HepG2 (cell line): Measurements from ENCODE around the gene CAPN9. TPM values are rescaled to one million over a fixed set of nuclear protein-coding genes. Genes with fewer than 3 reads are reported as not detected.

Source experiments
- ELF4 ChIP-seq: sonication (generic); formaldehyde crosslinking; IDR thresholded peaks from 2 replicates; pipeline ENCODE4 v1.5.0; 2020; ENCODE audit warnings: missing genetic modification reagents, mild to moderate bottlenecking, moderate library complexity, borderline replicate concordance
- FOXJ3 ChIP-seq: sonication (generic); formaldehyde crosslinking; IDR thresholded peaks from 2 replicates; pipeline ENCODE4 v1.4.0; 2020; ENCODE audit warnings: missing genetic modification reagents, mild to moderate bottlenecking, borderline replicate concordance
- HHEX ChIP-seq: IDR thresholded peaks from 2 replicates; pipeline ENCODE4 v1.6.1; 2016; ENCODE audit warnings: control low read depth
- MED13 ChIP-seq: sonication (generic); formaldehyde crosslinking; IDR thresholded peaks from 2 replicates; pipeline ENCODE4 v1.5.0; 2020; ENCODE audit warnings: missing genetic modification reagents
- RBM39 ChIP-seq: fragments of 200-400 bp; formaldehyde crosslinking; IDR thresholded peaks from one replicate; pipeline ENCODE4 v1.6.1; 2018; ENCODE audit warnings: antibody characterized with exemption, mild to moderate bottlenecking, low read depth, low read length; ENCODE audit not compliant: poor library complexity, severe bottlenecking
- REXO4 ChIP-seq: sonication (generic); formaldehyde crosslinking; IDR thresholded peaks from 2 replicates; pipeline ENCODE4 v1.8.0; 2022; ENCODE audit warnings: missing genetic modification reagents, mild to moderate bottlenecking, borderline replicate concordance
- RXRA ChIP-seq: sonication (generic); formaldehyde crosslinking; IDR thresholded peaks from 2 replicates; pipeline ENCODE4 v1.5.1; 2020; ENCODE audit warnings: missing genetic modification reagents
- SALL1 ChIP-seq: sonication (generic); formaldehyde crosslinking; IDR thresholded peaks from 2 replicates; pipeline ENCODE4 v1.8.0; 2022; ENCODE audit warnings: mild to moderate bottlenecking, missing genetic modification reagents
- SETDB1 ChIP-seq: sonication (generic); formaldehyde crosslinking; IDR thresholded peaks from 2 replicates; pipeline ENCODE4 v1.5.1; 2020; ENCODE audit warnings: missing genetic modification reagents, mild to moderate bottlenecking, borderline replicate concordance
- ZFP36L2 ChIP-seq: sonication (generic); formaldehyde crosslinking; IDR thresholded peaks from 2 replicates; pipeline ENCODE4 v1.4.0; 2020; ENCODE audit warnings: missing genetic modification reagents
- ZFY ChIP-seq: sonication (generic); formaldehyde crosslinking; IDR thresholded peaks from 2 replicates; pipeline ENCODE4 v1.4.0; 2020; ENCODE audit warnings: missing genetic modification reagents
- ZNF274 ChIP-seq: sonication (generic); formaldehyde crosslinking; IDR thresholded peaks from 2 replicates; pipeline ENCODE4 v1.5.1; 2020; ENCODE audit warnings: mild to moderate bottlenecking, missing genetic modification reagents
- ZNF280D ChIP-seq: sonication (generic); formaldehyde crosslinking; IDR thresholded peaks from 2 replicates; pipeline ENCODE4 v1.5.1; 2020; ENCODE audit warnings: mild to moderate bottlenecking, missing genetic modification reagents
- ZNF546 ChIP-seq: sonication (generic); formaldehyde crosslinking; conservative IDR thresholded peaks from 2 replicates; pipeline ENCODE4 v1.8.1; 2023; ENCODE audit warnings: mild to moderate bottlenecking, missing genetic modification reagents
- ZNF660 ChIP-seq: sonication (generic); formaldehyde crosslinking; IDR thresholded peaks from 2 replicates; pipeline ENCODE4 v1.5.1; 2020; ENCODE audit warnings: mild to moderate bottlenecking, low read depth, missing genetic modification reagents, borderline replicate concordance
- polyA plus RNA-seq, 8 experiments: library from polyadenylated mRNA; depleted of rRNA in 3 of 8; stranded (reverse) in 7 of 8; unstranded in 1 of 8; fragments of >200 nt; fragmentation: Illumina TruSeq in 4 of 8; extraction: Trizol in 4 of 8; gene quantifications; 2 replicates each; pipeline versions ENCODE4 v1.2.1 to v1.2.3, GENCODE V29; 2011 to 2016; ENCODE audit warnings: low read depth in 4 of 8, missing spikeins in 1 of 8, mixed read lengths in 1 of 8; ENCODE audit not compliant: insufficient read depth in 1 of 8
- total RNA-seq, 5 experiments: library from RNA; depleted of rRNA; stranded (reverse); fragments of >200 nt; fragmentation: Illumina TruSeq; extraction: Trizol; gene quantifications; 2 replicates each; pipeline ENCODE4 v1.2.3, GENCODE V29; 2016; ENCODE audit warnings: low read depth in 1 of 5
- TF ChIP-seq, protein P1 (sequence below): sonication (generic); formaldehyde crosslinking; IDR thresholded peaks from 2 replicates; pipeline ENCODE4 v1.8.1; 2023; ENCODE audit warnings: mild to moderate bottlenecking, missing genetic modification reagents
- TF ChIP-seq, protein P2 (sequence below): sonication (generic); formaldehyde crosslinking; IDR thresholded peaks from 2 replicates; pipeline ENCODE4 v1.4.0; 2020; ENCODE audit warnings: missing genetic modification reagents

Gene CAPN9
- total and polyA plus RNA-seq, 2 of the 13 experiments (the other 11 are each of a cell fraction or from before 2014, with no cell fraction given), result 0.04 to 0.31 TPM

- TF ChIP-seq ZNF546 (CRISPR knock-in tag), result peak; percentile 73; the same call in 1 of the 2 replicates
- TF ChIP-seq RBM39, result peak; percentile 55
- no peak for TF ChIP-seq ELF4
- 0 out of 2 replicates have a peak, but pooled peaks have one; percentile 9 for TF ChIP-seq ZFP36L2 (CRISPR knock-in tag)
- TF ChIP-seq FOXJ3, result peak; percentile 78; the same call in 1 of the 2 replicates
- peak; percentile 87 for TF ChIP-seq MED13
- TF ChIP-seq ZNF274, result no peak; the same call in 1 of the 2 replicates
- TF ChIP-seq REXO4 (CRISPR knock-in tag), result no peak
- peak; percentile 97 for TF ChIP-seq SALL1 (CRISPR knock-in tag)
- TF ChIP-seq, protein P1, sequence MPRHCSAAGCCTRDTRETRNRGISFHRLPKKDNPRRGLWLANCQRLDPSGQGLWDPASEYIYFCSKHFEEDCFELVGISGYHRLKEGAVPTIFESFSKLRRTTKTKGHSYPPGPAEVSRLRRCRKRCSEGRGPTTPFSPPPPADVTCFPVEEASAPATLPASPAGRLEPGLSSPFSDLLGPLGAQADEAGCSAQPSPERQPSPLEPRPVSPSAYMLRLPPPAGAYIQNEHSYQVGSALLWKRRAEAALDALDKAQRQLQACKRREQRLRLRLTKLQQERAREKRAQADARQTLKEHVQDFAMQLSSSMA (CRISPR knock-in tag), result peak; percentile 91
- TF ChIP-seq SETDB1, result no peak
- no peak; the same call in 1 of the 2 replicates for TF ChIP-seq HHEX
- peak; percentile 99 for TF ChIP-seq RXRA (CRISPR knock-in tag)
- TF ChIP-seq ZNF280D, result peak; percentile 78
- TF ChIP-seq, protein P2, sequence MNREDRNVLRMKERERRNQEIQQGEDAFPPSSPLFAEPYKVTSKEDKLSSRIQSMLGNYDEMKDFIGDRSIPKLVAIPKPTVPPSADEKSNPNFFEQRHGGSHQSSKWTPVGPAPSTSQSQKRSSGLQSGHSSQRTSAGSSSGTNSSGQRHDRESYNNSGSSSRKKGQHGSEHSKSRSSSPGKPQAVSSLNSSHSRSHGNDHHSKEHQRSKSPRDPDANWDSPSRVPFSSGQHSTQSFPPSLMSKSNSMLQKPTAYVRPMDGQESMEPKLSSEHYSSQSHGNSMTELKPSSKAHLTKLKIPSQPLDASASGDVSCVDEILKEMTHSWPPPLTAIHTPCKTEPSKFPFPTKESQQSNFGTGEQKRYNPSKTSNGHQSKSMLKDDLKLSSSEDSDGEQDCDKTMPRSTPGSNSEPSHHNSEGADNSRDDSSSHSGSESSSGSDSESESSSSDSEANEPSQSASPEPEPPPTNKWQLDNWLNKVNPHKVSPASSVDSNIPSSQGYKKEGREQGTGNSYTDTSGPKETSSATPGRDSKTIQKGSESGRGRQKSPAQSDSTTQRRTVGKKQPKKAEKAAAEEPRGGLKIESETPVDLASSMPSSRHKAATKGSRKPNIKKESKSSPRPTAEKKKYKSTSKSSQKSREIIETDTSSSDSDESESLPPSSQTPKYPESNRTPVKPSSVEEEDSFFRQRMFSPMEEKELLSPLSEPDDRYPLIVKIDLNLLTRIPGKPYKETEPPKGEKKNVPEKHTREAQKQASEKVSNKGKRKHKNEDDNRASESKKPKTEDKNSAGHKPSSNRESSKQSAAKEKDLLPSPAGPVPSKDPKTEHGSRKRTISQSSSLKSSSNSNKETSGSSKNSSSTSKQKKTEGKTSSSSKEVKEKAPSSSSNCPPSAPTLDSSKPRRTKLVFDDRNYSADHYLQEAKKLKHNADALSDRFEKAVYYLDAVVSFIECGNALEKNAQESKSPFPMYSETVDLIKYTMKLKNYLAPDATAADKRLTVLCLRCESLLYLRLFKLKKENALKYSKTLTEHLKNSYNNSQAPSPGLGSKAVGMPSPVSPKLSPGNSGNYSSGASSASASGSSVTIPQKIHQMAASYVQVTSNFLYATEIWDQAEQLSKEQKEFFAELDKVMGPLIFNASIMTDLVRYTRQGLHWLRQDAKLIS, result 0 out of 2 replicates have a peak, but pooled peaks have one; percentile 44
- no peak for TF ChIP-seq ZNF660 (CRISPR knock-in tag)
- TF ChIP-seq ZFY (CRISPR knock-in tag), result peak; percentile 47
Observed at GRCh38 chr1:230713915-230714764, 33.0 kb upstream of the CAPN9 start, which contains the start of gene AGT (continued).
